PFSK-1 (cell line): ENCODE measurements around the gene TMEM53.

Source experiments
- FOXP2 ChIP-seq: optimal IDR thresholded peaks from 2 replicates; pipeline ENCODE3; 2011; ENCODE audit warnings: borderline replicate concordance, control low read depth, inconsistent platforms; ENCODE audit not compliant: insufficient read depth; ENCODE audit errors: extremely low read length, extremely low read depth
- POLR2AphosphoS5 ChIP-seq: IDR thresholded peaks from 2 replicates; pipeline ENCODE4 v1.6.1; 2012; ENCODE audit warnings: low read depth, mild to moderate bottlenecking, control low read depth, low read length, moderate library complexity
- REST ChIP-seq, 2 experiments: IDR thresholded peaks; 2 replicates each; pipeline versions ENCODE4 v1.6.1 to v1.8.0; 2011 to 2012; ENCODE audit warnings: low read depth in 2 of 2, low read length in 2 of 2, control low read depth in 1 of 2, inconsistent platforms in 1 of 2, mild to moderate bottlenecking in 1 of 2, moderate library complexity in 1 of 2; ENCODE audit not compliant: insufficient read depth in 1 of 2
- TAF1 ChIP-seq: IDR thresholded peaks from 2 replicates; pipeline ENCODE4 v1.6.1; 2012; ENCODE audit warnings: low read length, control low read depth, borderline replicate concordance; ENCODE audit not compliant: insufficient read depth

- TF ChIP-seq POLR2AphosphoS5 (no peak), FOXP2 (no peak), REST (IDR thresholded peaks at IDR 0.05; ENCODE audit: insufficient read depth in 1 of 2, low read depth in 2 of 2, low read length in 2 of 2) (no peak), TAF1 (no peak)
Observed at GRCh38 chr1:44723496-44724295, 49.4 kb upstream of the TMEM53 start.
